Activated naive CD4-positive, alpha-beta T cell (primary cell): ENCODE measurements around the gene DMRTA1.
"Not testable (repeated sequence)": the region's sequence is repeated elsewhere in the genome, so short reads cannot be mapped to it uniquely, and the experiment has no call there.

Experiments
- DNase-seq, 4 experiments: peaks; one replicate each; lab custom pipeline; 2025; lab: John Stamatoyannopoulos, UW

The DMRTA1 gene, protein sequence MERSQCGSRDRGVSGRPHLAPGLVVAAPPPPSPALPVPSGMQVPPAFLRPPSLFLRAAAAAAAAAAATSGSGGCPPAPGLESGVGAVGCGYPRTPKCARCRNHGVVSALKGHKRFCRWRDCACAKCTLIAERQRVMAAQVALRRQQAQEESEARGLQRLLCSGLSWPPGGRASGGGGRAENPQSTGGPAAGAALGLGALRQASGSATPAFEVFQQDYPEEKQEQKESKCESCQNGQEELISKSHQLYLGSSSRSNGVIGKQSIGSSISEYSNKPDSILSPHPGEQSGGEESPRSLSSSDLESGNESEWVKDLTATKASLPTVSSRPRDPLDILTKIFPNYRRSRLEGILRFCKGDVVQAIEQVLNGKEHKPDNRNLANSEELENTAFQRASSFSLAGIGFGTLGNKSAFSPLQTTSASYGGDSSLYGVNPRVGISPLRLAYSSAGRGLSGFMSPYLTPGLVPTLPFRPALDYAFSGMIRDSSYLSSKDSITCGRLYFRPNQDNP

GRCh38 chr9:22446589-22446949 lies at the start of gene DMRTA1:
TSS of gene DMRTA1 (plus strand) at chr9:22446824. CDS start at chr9:22447066, 242 bp downstream.
- no peak for DNase-seq

GRCh38 chr9:22401671-22402070 lies 45.0 kb upstream of the DMRTA1 start:
- no peak for DNase-seq

- no peak for DNase-seq
Measured at GRCh38 chr9:22405869-22406659, 40.6 kb upstream of the DMRTA1 start.

DNA sequence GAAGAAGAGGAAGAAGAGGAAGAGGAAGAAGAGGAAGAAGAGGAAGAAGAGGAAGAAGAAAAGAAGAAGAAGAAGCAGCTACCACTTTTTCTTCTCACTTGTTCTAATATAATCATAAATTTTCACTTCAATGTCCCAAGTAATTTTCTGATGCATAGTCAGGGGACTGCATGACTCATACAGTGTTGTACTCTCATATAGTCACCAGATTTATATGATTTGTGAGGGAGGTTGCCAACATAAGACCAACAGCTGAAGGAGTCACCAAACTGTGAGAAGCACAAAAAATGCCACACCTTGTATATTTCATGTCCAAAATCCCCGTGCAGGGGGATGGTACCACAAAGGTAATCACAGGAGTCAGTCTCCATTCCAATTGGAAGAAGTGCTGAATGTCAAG lies 32.7 kb upstream of the DMRTA1 start:
- DNase-seq, result no peak

GRCh38 chr9:22415941-22416691 lies 30.5 kb upstream of the DMRTA1 start:
- no peak for DNase-seq

DNA sequence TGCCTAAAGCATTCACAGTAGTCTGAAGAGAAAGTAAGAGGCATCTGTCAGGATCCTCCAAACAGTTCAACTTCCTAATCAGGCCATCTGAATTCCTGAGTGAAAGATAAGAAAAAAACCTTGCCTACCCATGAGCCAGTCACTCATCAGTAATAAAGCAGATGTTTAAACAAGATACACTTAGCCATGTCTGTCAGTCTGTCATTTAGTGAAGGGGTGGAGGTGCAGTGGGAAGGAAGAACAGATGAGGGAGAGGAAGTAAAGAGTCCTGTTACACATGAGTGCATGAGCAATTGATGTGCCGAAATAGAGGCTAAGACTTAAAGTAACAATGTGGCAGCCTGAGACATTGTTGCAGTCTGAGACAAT lies 29.9 kb upstream of the DMRTA1 start:
- no peak for DNase-seq

DNA sequence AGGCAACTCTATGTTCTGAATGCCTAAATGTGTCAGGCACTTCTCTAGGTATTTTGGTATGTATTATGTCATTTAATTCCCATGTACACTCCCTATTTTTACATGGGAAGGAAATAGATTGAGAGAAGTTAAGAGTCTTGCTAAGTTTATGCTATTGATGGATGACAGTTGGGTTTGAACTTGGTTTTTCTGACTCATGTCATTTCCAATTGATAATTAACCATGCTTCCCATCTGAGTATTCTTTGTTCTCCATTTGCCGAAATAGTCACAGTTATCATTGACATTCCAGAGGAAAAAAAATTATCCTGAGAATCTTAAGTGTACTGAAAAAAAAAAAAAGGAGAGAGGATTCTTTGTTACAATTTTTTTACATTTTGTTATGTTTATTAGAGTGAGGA lies 23.1 kb upstream of the DMRTA1 start:
- no peak for DNase-seq

DNA sequence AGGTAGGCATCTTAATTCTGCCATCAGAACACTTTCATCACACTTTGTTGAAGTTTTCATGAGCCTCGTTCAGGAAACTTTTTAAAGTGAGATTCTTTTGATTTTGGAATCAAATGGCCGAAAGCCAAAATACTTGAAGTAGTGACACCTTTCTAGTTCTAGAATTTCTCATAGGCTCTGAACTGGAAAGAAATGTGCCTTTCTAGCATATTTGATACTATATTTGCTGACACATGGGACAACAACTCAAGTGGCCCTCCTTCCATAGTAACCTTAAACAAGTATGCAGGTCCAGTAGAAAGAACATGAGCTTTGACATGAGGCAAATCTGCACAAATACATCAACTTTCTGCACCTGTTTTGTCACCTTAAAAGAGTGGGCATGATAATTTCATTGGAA lies 22.0 kb upstream of the DMRTA1 start:
- DNase-seq, result no peak

GRCh38 chr9:22425551-22425950 lies 21.1 kb upstream of the DMRTA1 start:
- no peak for DNase-seq

DNA sequence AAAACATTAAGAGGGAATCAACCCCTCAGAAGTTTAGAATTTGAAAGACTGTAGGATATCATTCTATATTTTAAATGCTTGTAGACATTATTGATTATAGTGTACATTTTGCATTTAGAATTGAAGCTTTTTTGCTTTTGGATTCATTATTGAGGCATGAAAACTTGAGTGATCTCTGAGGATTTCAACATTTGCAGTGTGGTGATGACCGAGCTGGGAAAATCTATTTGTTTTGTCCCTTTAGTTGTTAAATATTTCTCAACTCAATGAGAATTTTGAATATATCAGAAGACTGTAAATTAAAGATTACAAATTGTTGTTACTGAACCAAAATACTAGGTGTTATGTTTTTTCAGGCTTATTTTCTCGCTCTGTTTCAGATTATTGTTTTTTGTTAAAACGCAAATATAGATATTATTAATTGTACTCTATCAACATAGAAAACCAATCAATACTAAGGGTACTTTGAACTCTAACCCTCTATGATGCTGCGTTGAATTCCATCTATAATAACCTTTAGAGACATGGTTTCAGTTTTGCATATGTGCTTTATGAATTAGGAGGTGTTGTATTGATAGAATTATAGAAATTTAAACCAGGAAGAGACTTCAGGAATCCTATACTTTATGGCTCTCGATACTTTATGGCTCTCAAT lies 19.3 kb upstream of the DMRTA1 start:
- no peak for DNase-seq

GRCh38 chr9:22433691-22434090 lies 12.9 kb upstream of the DMRTA1 start:
- no peak for DNase-seq

- not testable (repeated sequence) for DNase-seq
Measured at GRCh38 chr9:22435252-22435651, 11.4 kb upstream of the DMRTA1 start.

DNA sequence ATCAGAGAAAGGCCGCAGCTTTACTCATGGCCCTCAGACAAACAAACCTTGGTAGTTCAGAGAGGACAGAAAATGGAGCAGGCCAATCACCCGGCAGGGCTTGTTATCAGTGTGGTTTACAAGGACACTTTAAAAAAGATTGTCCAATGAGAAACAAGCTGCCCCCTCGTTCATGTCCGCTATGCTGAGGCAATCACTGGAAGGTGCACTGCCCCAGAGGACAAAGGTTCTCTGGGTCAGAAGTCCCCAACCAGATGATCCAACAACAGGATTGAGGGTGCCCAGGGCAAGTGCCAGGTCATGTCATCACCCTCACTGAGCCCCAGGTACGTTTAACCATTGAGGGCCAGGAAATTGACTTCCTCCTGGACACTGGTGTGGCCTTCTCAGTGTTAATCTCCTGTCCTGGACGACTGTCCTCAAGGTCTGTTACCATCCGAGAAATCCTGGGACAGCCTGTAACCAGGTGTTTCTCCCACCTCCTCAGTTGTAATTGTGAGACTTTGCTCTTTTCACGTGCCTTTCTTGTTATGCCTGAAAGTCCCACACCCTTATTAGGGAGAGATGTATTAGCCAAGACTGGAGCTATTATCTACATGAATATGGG lies 9.1 kb upstream of the DMRTA1 start:
- not testable (repeated sequence) for DNase-seq

DNA sequence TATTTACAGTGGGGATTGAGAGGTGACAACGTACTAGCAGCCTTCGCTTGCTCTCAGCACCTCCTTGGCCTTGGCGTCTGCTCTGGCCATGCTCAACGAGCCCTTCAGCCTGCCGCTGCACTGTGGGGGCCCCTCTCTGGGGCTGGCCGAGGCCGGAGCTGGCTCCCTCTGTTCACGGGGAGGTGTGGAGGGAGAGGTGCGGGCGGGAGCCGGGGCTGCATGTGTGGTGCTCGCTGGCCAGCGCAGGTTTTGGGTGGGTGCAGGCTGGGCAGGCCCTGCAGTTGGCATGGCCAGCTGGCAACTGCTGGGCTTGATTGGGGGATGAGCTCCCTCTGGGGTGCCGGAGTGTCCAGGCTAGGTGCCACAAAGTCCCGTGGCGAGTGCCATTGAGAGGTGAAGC lies 5.8 kb upstream of the DMRTA1 start:
- DNase-seq, result no peak

DNA sequence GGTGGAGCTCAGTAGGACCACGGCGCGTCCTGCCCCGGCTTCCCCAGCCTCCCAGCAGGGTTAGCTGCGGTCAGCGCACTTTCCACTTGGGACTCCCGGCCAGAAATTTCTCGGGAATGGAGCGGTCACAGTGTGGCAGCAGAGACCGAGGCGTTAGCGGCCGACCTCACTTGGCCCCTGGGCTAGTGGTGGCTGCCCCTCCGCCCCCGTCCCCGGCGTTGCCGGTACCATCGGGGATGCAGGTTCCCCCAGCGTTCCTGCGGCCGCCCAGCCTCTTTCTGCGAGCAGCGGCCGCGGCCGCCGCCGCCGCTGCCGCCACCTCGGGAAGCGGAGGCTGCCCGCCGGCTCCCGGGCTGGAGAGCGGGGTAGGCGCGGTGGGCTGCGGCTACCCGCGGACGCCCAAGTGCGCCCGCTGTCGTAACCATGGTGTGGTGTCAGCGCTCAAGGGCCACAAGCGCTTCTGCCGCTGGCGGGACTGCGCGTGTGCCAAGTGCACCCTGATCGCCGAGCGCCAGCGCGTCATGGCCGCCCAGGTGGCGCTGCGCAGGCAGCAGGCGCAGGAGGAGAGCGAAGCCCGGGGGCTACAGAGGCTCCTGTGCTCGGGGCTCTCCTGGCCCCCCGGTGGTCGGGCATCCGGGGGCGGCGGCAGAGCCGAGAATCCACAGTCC lies 460 bp downstream of the DMRTA1 start:
- DNase-seq, result no peak

GRCh38 chr9:22447618-22448305 lies 1.1 kb downstream of the DMRTA1 start:
- DNase-seq, result no peak

DNA sequence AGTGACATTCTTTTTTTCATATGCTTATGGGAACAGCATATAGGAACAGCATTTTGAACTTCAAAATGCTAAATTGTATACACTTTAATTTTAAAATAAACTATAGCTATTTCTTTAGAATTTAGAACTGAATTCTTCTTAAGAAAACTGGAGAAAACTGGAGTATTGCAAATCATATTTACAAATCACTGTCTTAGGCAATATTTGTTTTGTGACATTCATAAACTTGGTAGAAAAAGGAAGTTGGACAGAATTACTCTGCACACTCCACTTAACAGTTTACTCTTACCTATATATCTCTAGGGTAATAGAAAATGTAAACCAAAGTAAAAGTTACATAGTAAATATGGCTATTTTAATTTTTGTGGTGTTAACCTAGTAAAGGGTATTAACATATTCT lies 3.1 kb downstream of the DMRTA1 start:
- no peak for DNase-seq

DNA sequence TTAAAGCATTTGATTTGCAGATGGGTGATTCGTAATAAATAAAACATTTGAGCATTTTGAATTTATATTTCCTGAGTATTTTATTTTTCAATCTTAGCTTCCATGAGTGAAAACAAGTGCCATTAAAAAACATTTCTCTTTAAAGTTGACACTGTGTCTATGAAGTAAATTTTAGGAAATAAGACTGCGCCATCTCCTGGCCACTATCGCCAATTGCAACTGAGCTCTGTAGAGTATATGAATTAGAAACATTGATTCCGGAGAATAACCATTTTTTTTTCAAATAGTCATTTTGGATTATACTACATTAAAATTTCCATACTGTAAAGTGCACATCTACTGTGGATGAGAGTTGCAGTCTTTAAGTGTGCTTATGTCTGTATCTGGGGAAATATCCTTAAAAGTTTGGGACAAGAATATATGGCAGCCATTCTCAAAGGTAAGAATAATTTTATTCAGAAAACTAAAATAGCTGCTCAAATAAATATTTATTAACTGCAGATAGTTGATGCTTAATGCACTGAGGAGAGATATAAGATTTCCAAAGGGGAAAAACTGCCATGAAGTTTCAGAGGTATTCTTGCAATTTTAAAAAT lies 5.9 kb downstream of the DMRTA1 start:
- DNase-seq, result no peak

DNA sequence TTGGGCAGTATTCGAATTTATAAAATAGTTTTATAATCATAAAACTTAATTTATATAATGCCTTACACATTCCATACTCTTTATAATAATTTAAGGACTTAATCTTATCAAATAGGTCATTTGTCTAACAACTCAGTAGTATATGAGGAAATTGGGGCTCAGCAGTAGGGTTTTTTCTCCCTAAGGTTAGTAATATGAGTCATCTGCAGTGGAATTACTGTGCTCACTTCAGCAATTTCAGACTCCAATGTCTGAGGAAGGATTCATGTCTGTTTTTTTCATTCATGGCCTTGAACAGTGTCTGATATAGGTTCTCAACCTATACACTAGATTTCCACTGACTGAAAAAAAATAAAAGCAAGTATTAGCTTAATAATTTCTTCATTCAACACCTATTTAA lies 7.4 kb downstream of the DMRTA1 start:
- DNase-seq, result no peak

DNA sequence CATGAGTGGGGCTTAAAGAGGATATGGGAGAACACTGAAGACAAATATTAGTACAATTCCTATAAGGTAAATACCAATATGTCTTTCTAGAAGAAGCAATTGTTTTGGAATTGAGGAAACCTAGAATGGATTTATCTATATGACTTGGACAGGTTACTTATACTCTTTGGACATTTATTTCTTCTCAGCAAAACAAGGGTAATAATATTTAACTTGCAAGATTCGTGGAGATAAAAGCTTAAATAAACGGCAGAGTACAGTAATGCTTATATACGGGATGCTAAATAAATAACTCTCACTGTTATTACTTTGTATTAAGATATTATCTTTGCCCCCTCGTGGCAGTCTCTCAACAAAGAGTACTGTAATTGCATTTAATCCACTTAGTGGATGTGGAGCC lies 8.6 kb downstream of the DMRTA1 start:
- no peak for DNase-seq
